Measurements from ENCODE around the gene CCDC43. TPM values are rescaled to one million over a fixed set of nuclear protein-coding genes. Genes with fewer than 3 reads are reported as not detected.
"Not testable (repeated sequence)": the region's sequence is repeated elsewhere in the genome, so short reads cannot be mapped to it uniquely, and the experiment has no call there.

Gene CCDC43
- total RNA-seq: 26.3 and 37.4 TPM in 2 replicates

DNA sequence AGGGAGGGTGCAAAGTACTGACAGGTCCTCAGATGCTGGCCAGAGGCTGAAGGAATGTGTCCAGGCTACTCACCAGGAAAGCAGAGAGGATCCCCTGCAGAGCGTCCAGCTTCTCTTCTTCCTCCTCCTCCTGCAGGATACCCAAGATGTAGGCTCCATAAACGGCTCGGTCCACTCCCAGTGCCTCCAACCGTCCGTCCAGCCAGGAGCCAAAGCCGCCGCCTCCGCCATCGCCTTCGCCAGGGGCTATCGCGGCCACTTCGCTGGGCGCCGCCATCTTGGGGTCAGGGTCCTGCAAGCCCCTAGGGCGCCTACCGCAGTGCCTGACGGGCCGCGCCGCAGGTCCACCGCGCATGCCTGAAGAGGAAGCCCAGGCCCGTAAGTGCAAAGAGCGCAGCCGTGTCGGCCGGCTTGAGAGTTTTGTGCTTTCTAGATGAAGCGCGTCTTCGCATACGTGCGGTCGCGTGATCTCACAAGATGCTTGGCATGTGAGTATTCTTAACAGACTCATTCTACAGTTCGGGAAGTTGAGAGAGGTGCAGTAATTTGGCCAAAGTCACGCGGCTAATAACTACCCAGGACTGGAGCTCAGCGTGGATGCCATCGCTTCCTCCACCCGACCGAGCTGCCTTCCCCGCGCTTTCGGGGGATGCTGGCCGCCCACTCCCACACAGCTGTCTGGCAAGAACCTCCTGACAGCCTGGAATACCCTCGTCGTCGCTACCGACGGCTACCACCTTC lies at the start of gene CCDC43:
TSS of gene CCDC43 (minus strand) at position 300 of the 741 bp plus-strand sequence. CDS start at position 277, 23 bp downstream.
- peak; percentile 45 for DNase-seq (ENCODE audit: low read depth)
- peak within 1 kb of the TSS; percentile 94 for H3K4me3 ChIP-seq (ENCODE audit: low read depth, low read length)
- TF ChIP-seq CTCF (conservative IDR thresholded peaks at IDR 0.05; ENCODE audit: low read depth, low read length): no peak

GRCh38 chr17:44738214-44738906 lies 48.8 kb upstream of the CCDC43 start:
- TF ChIP-seq CTCF (conservative IDR thresholded peaks at IDR 0.05; ENCODE audit: low read depth, low read length): no peak
- DNase-seq (ENCODE audit: low read depth): peak; percentile 64
- H3K4me3 ChIP-seq (ENCODE audit: low read depth, low read length): no peak overlapping the region

DNA sequence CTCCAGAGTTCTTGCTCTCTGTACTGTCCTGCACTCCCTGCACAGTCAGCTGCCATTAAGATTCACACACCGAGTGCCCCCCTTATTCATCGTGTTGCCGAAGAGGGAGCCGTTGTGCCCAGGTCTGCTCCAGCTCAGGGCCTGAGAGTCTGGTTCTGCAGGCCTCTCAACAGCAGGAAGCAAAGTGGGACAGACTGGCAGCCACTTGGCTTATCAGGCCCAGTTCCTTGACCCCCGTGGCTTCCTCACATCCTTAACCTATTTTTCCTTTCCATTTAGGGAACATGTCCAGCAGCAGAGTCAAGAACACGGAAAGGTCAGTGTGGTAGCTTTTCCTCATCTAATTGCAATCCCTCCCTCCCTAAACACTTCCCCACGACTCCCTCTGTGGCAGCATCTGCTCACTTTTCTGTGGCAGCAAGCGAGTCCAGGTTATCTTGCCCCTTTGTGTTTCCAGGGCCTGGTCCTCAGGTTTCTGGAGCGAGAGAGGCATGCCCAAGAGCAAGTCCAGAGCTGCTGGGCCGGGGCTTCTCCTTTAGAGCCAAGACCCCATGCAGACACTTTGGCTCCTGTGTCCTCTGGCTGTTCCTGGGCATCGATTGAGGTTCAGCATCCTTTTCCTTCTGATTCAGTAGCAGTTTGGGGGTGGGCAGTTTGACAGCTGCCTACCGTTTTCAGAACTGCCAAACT lies 47.1 kb upstream of the CCDC43 start:
- no peak for DNase-seq (ENCODE audit: low read depth)
- no peak overlapping the region for H3K4me3 ChIP-seq (ENCODE audit: low read depth, low read length)
- TF ChIP-seq CTCF (conservative IDR thresholded peaks at IDR 0.05; ENCODE audit: low read depth, low read length): no peak

DNA sequence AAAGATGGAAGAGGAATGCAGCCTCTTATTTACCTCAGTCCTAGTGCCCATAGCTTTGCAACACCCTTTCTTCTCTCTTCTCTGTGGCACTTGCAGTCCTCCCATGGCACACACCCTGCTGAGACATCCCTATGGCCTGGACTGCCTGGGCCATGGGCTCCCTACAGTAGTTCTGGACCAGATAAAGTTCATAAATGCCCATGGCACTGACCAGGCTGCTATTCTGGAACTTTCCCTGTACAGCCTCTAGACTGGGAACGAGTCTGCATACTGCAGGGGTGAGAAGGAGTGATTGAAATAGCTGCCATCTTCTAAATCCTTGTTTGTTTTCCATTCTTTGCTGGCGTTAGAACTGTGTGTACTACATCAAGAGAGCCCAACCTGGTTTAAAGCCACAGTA lies 44.7 kb upstream of the CCDC43 start:
- DNase-seq (ENCODE audit: low read depth): no peak
- H3K4me3 ChIP-seq (ENCODE audit: low read depth, low read length): no peak overlapping the region
- no peak for TF ChIP-seq CTCF (conservative IDR thresholded peaks at IDR 0.05; ENCODE audit: low read depth, low read length)

GRCh38 chr17:44733753-44734152 lies 44.2 kb upstream of the CCDC43 start:
- TF ChIP-seq CTCF (conservative IDR thresholded peaks at IDR 0.05; ENCODE audit: low read depth, low read length): peak; percentile 53
- no peak overlapping the region for H3K4me3 ChIP-seq (ENCODE audit: low read depth, low read length)
- DNase-seq (ENCODE audit: low read depth): no peak

DNA sequence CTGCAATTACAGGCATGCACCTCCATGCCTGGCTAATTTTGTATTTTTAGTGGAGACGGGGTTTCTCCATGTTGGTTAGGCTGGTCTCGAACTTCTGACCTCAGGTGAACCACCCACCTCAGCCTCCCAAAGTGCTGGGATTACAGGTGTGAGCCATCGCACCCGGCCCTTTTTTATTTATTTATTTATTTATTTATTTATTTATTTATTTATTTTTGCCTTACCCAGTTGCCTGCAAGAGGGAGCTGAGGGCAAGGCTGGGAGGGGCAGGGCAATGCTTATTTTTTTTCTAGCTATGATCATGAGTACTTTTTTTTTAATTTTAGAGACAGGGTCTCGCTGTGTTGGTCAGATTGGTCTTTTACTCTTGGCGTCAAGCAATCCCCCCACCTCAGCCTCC lies 36.5 kb upstream of the CCDC43 start:
- not testable (repeated sequence) for DNase-seq (ENCODE audit: low read depth); H3K4me3 ChIP-seq (ENCODE audit: low read depth, low read length)

- TF ChIP-seq CTCF (conservative IDR thresholded peaks at IDR 0.05; ENCODE audit: low read depth, low read length): no peak
- DNase-seq (ENCODE audit: low read depth): no peak
- no peak overlapping the region for H3K4me3 ChIP-seq (ENCODE audit: low read depth, low read length)
Measured at GRCh38 chr17:44722254-44722653, 32.7 kb upstream of the CCDC43 start.

Measured in epithelial cell of proximal tubule (primary cell).